ENCODE results near the gene KRTAP5-4.
"Not testable (repeated sequence)": the region's sequence is repeated elsewhere in the genome, so short reads cannot be mapped to it uniquely, and the experiment has no call there.

The KRTAP5-4 gene

DNA sequence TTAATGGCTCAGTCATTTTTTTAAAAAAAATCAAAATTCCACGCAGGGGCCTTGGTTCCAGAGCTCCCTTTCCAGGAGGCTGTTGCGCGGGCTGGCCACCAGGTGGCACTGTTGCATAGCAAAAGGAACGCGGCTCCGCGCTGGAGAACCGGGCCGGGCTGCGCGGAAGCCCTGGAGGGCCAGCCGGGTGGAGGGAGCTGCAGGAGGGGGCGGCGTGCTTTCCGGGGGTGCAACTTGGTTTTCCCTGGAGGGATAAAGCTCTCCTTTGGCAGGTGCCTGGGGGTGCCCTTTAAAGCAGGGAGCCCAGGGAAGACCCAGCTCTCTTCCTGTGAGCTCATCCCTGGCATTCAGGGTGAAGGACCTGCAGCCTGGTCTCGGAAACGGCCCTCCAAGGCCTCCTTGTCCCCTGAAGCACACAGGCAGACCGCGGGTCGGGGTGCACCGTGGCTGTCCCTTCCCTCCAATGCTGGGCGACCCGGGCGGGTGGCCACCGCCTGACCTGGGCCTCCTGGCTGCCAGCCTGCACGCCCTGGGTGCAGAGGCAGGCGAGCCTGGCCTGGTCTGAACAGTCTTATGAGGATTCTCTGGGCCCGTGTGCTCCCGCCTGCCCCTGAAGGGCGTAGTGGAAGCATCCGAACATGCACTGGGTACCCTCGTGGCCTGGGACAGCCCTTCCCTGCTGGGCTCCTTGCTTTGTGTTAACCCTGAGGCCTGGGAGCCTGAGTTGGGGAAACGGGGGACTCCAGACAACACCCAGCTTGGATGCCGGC is 31.0 kb upstream of the KRTAP5-4 start:
- DNase-seq: peak; percentile 78

DNA sequence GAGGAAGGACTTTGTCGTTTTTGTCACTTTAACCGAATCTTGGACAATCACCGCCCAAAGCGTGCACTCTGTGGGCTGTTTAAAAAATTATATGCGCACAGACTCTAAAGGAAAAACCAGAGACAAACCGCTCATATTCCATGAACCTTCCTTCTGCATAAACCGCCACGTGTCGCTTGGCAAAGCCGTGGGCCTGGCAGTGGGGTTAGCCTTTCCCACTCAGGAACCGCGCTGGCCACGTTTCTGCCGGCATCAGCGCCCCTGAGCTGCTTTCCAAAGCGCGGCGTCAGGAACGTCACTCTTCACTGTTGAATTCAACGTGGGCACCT is 30.5 kb upstream of the KRTAP5-4 start:
- no peak for DNase-seq

DNA sequence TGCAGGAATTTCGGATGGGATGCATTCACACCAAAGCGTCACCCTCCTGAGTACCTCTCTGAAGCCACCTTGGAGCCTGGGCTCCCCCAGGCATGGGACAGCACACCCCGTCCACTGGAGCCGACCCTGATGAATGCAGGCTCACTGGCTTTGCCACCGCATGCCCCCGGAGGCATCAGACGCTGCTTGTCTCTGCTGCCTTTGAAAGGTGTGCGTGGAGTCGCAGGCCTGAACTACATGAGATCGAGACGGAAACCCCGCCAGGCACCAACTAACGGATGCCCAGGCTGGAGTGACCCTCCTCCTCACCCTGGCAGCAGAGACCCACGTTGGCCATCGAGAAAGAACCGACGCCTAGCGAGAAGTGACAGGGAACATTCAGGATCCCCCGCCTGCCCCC is 30.1 kb upstream of the KRTAP5-4 start:
- DNase-seq: no peak

GRCh38 chr11:1651411-1651980 is 29.6 kb upstream of the KRTAP5-4 start:
- no peak for DNase-seq

- no peak for DNase-seq
Observed at GRCh38 chr11:1650918-1651262, 29.0 kb upstream of the KRTAP5-4 start.

DNA sequence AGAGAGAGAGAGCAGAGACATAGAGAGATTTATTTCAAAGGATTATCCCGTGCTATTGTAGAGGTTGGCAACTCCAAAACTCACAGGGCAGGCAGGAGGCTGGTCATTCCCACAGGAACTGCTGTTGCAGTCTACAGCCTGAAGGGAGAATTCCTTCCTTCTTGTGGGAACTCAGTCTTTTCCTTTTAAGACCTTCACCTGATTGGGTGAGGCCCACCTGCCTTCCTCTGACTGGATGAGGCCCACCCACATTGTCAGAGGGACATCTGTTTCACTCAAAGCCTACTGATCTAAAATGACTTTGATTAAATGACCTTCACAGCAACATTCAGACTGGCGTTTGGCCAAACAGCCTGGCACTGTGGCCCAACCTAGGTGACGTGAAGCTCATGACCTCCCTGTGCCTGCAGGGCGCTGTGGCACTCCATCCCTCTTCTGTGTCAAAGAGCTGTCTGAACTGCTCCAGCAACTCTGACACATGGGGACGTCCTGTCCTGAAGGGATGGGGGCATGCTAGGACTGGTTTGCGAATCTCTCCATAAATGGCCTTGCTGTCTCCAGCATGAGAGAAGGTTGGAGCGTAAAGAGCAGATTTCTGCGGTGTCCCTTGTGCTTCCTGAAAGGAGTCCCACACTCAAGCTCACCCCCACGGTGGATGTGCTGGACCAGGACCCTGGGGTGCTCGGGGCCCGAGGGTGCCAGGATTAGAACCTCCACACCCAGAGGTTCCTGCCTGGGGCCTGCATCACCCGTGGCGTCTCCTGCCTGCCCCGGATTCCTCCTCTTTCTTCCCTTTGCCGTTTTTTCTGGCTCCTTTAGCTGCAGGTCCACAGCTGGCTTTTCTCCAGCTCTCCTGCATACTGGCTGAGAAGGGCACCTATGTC is 28.3 kb upstream of the KRTAP5-4 start:
- DNase-seq: no peak

GRCh38 chr11:1648653-1649420 is 26.9 kb upstream of the KRTAP5-4 start:
- DNase-seq: no peak

- no peak for DNase-seq
Observed at GRCh38 chr11:1647901-1648652, 26.1 kb upstream of the KRTAP5-4 start.

DNA sequence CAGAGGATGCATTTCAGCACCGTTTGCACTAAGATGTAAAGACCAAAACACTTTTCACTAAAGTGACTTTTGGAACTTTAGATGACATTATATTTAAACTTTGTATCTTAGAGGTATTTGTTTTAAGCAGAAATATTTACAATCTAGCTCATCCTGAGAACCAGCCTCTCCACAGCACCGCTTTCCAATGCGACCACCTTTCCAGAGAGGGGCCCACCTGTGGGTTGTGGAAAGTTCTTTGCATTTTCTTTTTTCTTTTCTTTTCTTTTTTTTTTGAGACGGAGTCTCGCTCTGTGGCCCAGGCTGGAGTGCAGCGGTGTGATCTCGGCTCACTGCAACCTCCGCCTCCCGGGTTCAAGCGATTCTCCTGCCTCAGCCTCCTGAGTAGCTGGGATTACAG is 24.6 kb upstream of the KRTAP5-4 start:
- DNase-seq: not testable (repeated sequence)

- no peak for DNase-seq
Observed at GRCh38 chr11:1645357-1645821, 23.5 kb upstream of the KRTAP5-4 start.

DNA sequence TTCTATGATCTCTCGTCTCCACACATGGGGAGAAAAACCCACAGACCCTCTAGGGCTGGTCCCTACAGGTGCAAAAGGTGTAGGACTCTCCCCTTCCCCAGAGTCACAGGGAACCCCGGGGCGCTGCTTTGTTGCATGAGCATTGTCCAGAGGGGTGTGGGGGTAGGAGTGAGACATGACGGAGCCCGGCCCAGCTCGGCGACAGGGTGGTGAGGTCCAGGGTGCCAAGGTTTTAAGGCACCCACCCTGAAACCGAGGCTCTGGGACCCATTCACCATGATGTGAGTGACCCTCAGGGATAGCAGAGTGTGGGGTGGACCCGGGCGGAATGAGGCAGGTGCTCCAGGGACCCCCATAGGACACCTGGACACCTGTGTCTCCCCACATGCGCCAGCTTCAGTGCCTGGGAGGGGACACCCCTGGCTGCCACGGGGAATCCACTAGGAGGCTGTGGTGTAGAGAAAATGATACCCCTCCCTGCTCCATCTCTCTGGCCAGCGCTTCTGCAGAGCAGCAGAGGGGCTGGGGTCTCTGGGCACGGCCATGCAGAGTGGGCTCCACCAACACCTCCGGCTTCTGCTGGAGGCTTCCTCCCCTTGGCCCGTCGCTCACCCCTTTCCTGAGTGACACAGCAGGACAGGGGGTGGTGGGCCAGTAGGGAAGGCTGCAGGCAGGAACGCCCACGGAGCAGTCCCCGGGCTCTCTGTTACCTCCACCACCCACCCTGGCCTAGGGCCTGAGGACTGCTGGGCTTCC is 22.8 kb upstream of the KRTAP5-4 start:
- no peak for DNase-seq

GRCh38 chr11:1643146-1643690 is 21.3 kb upstream of the KRTAP5-4 start:
- DNase-seq: no peak

GRCh38 chr11:1642288-1643145 is 20.6 kb upstream of the KRTAP5-4 start:
- no peak for DNase-seq

GRCh38 chr11:1641096-1641495 is 19.2 kb upstream of the KRTAP5-4 start:
- DNase-seq: no peak

- peak; percentile 34 for DNase-seq
Observed at GRCh38 chr11:1640076-1640946, 18.4 kb upstream of the KRTAP5-4 start.

DNA sequence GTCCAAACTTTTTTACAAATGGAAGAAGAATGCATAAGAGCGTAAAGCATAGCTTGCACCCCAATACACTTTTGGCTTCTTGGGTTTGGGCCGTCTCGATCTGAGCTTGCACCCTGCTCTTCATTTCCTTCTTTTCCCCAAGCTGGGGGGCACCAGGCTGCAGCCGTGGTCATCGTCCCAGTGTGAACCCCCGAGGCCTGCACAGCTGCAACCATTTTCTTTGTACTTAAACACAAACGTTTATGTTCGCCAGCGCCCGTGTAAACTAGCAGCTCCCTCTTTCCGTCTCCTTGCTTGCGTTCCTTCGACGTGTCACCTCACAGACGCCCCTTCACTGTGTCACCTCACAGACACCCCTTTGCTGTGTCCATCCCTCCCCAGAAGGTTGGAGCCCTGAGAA is 17.7 kb upstream of the KRTAP5-4 start:
- no peak for DNase-seq

GRCh38 chr11:1639102-1639620 is 17.2 kb upstream of the KRTAP5-4 start:
- DNase-seq: no peak

DNA sequence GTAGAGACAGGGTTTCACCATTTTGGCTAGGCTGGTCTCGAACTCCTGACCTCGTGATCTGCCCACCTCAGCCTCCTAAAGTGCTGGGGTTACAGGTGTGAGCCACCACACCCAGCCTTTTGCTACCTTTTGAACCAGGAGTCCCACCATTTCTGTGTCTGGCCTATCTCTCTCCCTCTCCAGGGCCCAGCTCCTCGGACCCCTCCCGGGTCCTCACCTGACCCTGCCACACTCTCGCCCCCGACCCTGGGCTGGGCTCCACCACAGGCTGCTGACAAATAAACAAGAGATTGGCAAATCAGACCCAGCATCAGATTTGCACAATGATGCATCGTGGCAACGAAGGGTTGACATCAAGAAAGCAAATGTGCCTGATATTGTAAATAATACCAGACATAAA is 16.4 kb upstream of the KRTAP5-4 start:
- DNase-seq: no peak

- no peak for DNase-seq
Observed at GRCh38 chr11:1637628-1638027, 15.7 kb upstream of the KRTAP5-4 start.
